Endothelial cell (in vitro differentiated cells): ENCODE data around the gene KLHDC7A. TPM values are rescaled to one million over a fixed set of nuclear protein-coding genes. Genes with fewer than 3 reads are reported as not detected.

Experiments used
- DNase-seq: peaks from one replicate; pipeline ENCODE4 v3.0.0; 2021; ENCODE audit warnings: low spot score
- H3K27ac Mint-ChIP-seq: one replicate; pipeline ENCODE4 v1.8.0; 2021; ENCODE audit warnings: mixed read lengths, inconsistent platforms; ENCODE audit not compliant: unreplicated experiment
- H3K27me3 Mint-ChIP-seq: one replicate; pipeline ENCODE4 v1.8.0; 2021; ENCODE audit warnings: mild to moderate bottlenecking, moderate library complexity, mixed read lengths, inconsistent platforms; ENCODE audit not compliant: unreplicated experiment
- H3K36me3 Mint-ChIP-seq: one replicate; pipeline ENCODE4 v1.8.0; 2021; ENCODE audit warnings: mild to moderate bottlenecking, low read depth, mixed read lengths, inconsistent platforms; ENCODE audit not compliant: unreplicated experiment
- H3K4me1 Mint-ChIP-seq: one replicate; pipeline ENCODE4 v1.8.0; 2021; ENCODE audit warnings: mild to moderate bottlenecking, mixed read lengths, inconsistent platforms; ENCODE audit not compliant: unreplicated experiment
- H3K4me3 Mint-ChIP-seq: one replicate; pipeline ENCODE4 v1.8.0; 2021; ENCODE audit warnings: mild to moderate bottlenecking, mixed read lengths, inconsistent platforms; ENCODE audit not compliant: unreplicated experiment
- H3K9me3 Mint-ChIP-seq: one replicate; pipeline ENCODE4 v1.8.0; 2021; ENCODE audit warnings: mixed read lengths, inconsistent platforms; ENCODE audit not compliant: unreplicated experiment
- CTCF ChIP-seq: fragments of 200-600 bp; sonication (generic); IDR thresholded peaks from one replicate; pipeline ENCODE4 v1.5.0; 2021; ENCODE audit warnings: antibody characterized with exemption; ENCODE audit not compliant: unreplicated experiment
- total RNA-seq: library from RNA; stranded (reverse); fragmentation: NEBNext Ultra II Directional; extraction: Animal tissue kit (Norgen Biotek cat#: 25700); gene quantifications from one replicate; pipeline ENCODE4 v1.2.1, GENCODE V29; 2021; ENCODE audit not compliant: unreplicated experiment

KLHDC7A gene
- total RNA-seq, 1 donor from 2014 or later: not detected

DNA sequence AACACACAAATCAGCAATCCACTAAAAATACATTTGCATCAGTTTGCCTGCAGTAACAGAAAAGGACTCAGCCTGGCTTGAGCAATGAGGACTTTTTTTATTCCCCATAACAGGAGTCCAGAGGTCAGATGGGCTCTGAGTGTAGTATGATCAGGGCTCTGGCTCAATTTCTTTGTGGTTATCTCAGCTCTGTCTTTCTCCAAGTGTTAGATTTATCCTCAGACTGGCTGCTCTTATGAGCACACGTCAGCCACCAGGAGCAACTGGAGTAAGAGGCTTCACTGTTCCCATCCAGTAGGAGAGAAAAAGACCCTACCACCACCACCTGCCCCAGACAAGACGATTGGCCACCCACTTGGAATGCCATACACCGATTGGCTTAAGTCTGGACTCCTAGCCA, 36.2 kb upstream of the KLHDC7A start:
- Mint-ChIP-seq H3K27ac (no peak overlapping the region), H3K27me3 (peaks cover 5% of the 10 kb centered on the region), H3K9me3 (no peaks in the 10 kb centered on the region), H3K4me1 (peaks cover 4% of the 10 kb centered on the region), H3K4me3 (no peak overlapping the region), H3K36me3 (no peaks in the 10 kb centered on the region)
- DNase-seq: no peak
- TF ChIP-seq CTCF: no peak

GRCh38 chr1:18446751-18447150, 34.0 kb upstream of the KLHDC7A start:
- no peak for DNase-seq
- Mint-ChIP-seq H3K27ac (no peak overlapping the region), H3K4me3 (no peak overlapping the region), H3K9me3 (no peaks in the 10 kb centered on the region), H3K27me3 (peaks cover 6% of the 10 kb centered on the region), H3K36me3 (no peaks in the 10 kb centered on the region), H3K4me1 (peaks cover 4% of the 10 kb centered on the region)
- TF ChIP-seq CTCF: no peak

DNA sequence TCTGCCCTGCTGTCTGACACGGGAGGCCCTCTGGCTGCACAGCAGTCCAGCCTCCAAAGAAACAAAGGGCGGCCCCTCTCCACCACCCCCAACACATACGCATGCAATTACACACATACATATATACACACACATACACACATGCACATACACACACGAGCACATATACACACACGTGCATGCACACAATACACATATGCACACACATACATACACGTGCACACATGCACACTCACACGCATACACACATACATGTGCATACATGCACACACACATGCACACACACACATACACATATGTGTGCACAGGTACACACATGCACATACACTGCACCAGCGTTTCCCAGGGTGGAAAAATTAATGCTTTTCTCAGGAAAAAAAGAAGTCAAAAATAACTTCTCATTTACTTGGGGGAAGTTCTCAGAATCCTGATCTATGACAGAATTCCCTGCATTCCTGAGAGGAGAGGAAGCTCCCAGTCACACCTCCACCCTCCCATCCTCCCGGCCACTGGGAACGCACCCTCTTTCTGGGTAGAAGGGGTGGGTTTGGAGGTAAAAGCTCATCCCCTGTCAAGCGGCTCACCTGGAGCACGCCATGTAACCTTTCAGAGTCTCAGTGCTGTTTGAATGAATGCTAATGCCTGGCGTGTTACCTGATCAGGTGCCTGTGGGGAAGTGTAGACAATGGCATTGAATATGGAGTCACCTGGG, 33.1 kb upstream of the KLHDC7A start:
- TF ChIP-seq CTCF: no peak
- H3K4me1 Mint-ChIP-seq: peaks cover 4% of the 10 kb centered on the region
- H3K36me3 Mint-ChIP-seq: no peaks in the 10 kb centered on the region
- no peak overlapping the region for H3K27ac Mint-ChIP-seq
- no peaks in the 10 kb centered on the region for H3K9me3 Mint-ChIP-seq
- peaks cover 6% of the 10 kb centered on the region for H3K27me3 Mint-ChIP-seq
- DNase-seq: no peak
- no peak overlapping the region for H3K4me3 Mint-ChIP-seq

- Mint-ChIP-seq H3K27me3 (peaks cover 4% of the 10 kb centered on the region), H3K27ac (no peak overlapping the region), H3K4me1 (peaks cover 4% of the 10 kb centered on the region), H3K9me3 (no peaks in the 10 kb centered on the region), H3K36me3 (no peaks in the 10 kb centered on the region), H3K4me3 (no peak overlapping the region)
- no peak for TF ChIP-seq CTCF
- DNase-seq: no peak
Measured at GRCh38 chr1:18448889-18449288, 31.8 kb upstream of the KLHDC7A start.

DNA sequence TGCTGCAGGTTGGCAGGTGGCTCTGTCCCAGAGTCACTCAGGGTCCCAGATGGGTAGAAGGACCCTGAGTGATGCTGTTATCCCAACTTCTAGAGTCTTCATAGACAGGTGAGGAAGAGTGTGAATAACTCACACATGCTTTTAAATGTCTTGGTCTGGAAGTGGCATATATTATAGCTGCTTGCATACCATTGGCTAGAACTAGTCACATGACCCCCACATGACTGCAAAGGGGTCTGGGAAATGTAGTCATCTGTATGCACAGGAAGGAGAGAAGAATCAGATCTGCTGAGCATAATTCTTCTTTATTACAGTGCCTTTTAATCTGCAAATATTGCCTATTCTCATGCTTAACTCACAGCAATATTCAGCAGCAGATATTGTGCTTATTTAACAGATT, 28.2 kb upstream of the KLHDC7A start:
- Mint-ChIP-seq H3K4me1 (peaks cover 4% of the 10 kb centered on the region), H3K36me3 (no peaks in the 10 kb centered on the region), H3K27ac (no peak overlapping the region), H3K4me3 (no peak overlapping the region), H3K27me3 (peaks cover 6% of the 10 kb centered on the region), H3K9me3 (no peaks in the 10 kb centered on the region)
- TF ChIP-seq CTCF: no peak
- DNase-seq: no peak
